GM06990 (cell line): ENCODE results near the gene IRAK4.

Source experiments
- DNase-seq: peaks from one replicate; pipeline ENCODE4 v3.0.0-alpha.2; 2011; ENCODE audit not compliant: insufficient read length; ENCODE audit errors: extremely low read depth
- H3K27me3 ChIP-seq: replicated peaks from 2 replicates; pipeline ENCODE4 v1.6.0; 2011; ENCODE audit warnings: low read length; ENCODE audit not compliant: control insufficient read depth, insufficient read depth
- H3K36me3 ChIP-seq: 2 replicates; pipeline ENCODE4 v1.5.1; 2011; ENCODE audit warnings: low read length; ENCODE audit not compliant: control insufficient read depth, insufficient read depth
- H3K4me3 ChIP-seq: replicated peaks from 2 replicates; pipeline ENCODE4 v1.5.1; 2011; ENCODE audit warnings: low read depth, mild to moderate bottlenecking, control low read depth, low read length
- CTCF ChIP-seq: IDR thresholded peaks from 2 replicates; pipeline ENCODE4 v1.5.1; 2011; ENCODE audit warnings: low read length, control low read depth, mild to moderate bottlenecking, inconsistent platforms; ENCODE audit not compliant: insufficient read depth, poor library complexity, severe bottlenecking

The IRAK4 gene

GRCh38 chr12:43827093-43827492 lies 68.3 kb downstream of the IRAK4 start:
- DNase-seq = no peak
- no peaks in the 10 kb centered on the region for H3K27me3 ChIP-seq
- TF ChIP-seq CTCF = no peak
- H3K4me3 ChIP-seq = no peak overlapping the region
- H3K36me3 ChIP-seq = no peaks in the 10 kb centered on the region

GRCh38 chr12:43832463-43833168 lies 73.9 kb downstream of the IRAK4 start:
- H3K27me3 ChIP-seq = no peaks in the 10 kb centered on the region
- no peak for DNase-seq
- no peak for TF ChIP-seq CTCF
- no peak overlapping the region for H3K4me3 ChIP-seq
- H3K36me3 ChIP-seq = no peaks in the 10 kb centered on the region

- DNase-seq = no peak
- TF ChIP-seq CTCF = no peak
- Histone ChIP-seq H3K4me3 (peak overlapping the region; percentile 65), H3K36me3 (no peaks in the 10 kb centered on the region), H3K27me3 (no peaks in the 10 kb centered on the region)
Observed at GRCh38 chr12:43835264-43835655, 76.5 kb downstream of the IRAK4 start.

GRCh38 chr12:43835656-43836474 lies 77.1 kb downstream of the IRAK4 start, which contains the start of gene TMEM117:
Gene TMEM117 (plus strand): TSS chr12:43836081.
- no peaks in the 10 kb centered on the region for H3K27me3 ChIP-seq
- TF ChIP-seq CTCF = no peak
- peak; percentile 82 for DNase-seq
- H3K4me3 ChIP-seq = peak within 1 kb of the TSS; percentile 65
- no peaks in the 10 kb centered on the region for H3K36me3 ChIP-seq

- Histone ChIP-seq H3K36me3 (no peaks in the 10 kb centered on the region), H3K4me3 (peak overlapping the region; percentile 65), H3K27me3 (no peaks in the 10 kb centered on the region)
- no peak for TF ChIP-seq CTCF
- no peak for DNase-seq
Observed at GRCh38 chr12:43836475-43836989, 77.8 kb downstream of the IRAK4 start.
